UCSD-AML1 (cell line): Measurements from ENCODE around the gene RBM33.

Experiments used
- DNase-seq: peaks from one replicate; lab custom pipeline; 2025; ENCODE audit not compliant: unreplicated experiment; lab: John Stamatoyannopoulos, UW

The RBM33 gene

DNA sequence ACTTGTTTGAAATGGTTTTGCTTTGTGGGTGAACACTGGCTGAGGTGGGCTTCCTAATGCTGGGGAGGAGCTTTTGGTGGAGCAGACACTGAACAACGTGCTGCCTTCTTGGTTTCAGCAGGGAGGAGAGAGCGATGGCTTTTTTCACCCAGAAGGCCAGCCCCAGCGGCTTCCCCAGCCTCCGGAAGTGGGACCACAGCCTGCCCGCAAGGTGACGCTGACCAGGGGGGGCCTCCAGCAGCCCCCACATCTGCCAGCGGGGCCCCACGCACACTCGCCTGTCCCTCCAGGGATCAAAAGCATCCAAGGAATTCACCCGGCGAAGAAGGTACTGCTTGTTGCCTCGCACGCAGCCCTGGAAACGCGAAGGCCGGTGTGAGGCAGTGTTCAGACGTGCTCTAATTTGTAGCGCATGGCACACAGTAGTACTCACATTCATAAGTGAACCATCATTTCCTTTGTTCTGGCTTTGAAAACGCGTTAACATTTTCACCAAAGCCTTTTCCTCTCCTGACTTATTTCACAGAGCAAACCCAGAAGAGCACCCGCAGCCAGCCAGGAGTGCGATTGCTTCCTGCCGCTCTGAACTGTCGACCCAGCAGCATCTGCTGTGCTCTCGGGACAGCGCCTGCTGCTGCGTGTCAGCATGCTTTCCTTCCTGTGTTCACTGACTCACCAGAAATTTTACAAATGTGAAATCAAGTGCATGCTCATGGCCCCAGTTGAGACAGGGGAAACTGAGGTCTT is 119.4 kb downstream of the RBM33 start:
- DNase-seq = peak; percentile 52

DNA sequence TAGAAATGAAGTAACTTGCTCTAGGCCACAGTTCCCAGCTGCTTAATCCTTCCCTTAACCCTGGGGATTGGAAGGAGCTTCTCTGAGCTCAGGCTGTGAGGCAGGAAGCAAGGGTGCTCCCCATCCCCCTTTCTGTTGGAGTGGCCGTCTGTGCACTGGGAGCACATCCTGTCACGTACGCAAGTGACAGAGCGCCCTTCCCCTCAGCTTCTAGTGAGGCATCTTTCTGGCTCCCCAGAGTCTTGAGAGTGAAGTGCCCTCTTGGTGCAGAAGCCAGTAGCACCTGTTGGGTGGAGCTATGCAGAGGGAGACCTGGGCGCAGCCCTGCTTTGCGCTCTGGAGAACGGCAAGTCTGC is 120.0 kb downstream of the RBM33 start:
- DNase-seq = peak; percentile 47

- no peak for DNase-seq
These were observed 121.0 kb downstream of the RBM33 start for GRCh38 chr7:155765458-155765857.

- DNase-seq = no peak
These were observed 121.9 kb downstream of the RBM33 start for GRCh38 chr7:155766386-155766785.

DNA sequence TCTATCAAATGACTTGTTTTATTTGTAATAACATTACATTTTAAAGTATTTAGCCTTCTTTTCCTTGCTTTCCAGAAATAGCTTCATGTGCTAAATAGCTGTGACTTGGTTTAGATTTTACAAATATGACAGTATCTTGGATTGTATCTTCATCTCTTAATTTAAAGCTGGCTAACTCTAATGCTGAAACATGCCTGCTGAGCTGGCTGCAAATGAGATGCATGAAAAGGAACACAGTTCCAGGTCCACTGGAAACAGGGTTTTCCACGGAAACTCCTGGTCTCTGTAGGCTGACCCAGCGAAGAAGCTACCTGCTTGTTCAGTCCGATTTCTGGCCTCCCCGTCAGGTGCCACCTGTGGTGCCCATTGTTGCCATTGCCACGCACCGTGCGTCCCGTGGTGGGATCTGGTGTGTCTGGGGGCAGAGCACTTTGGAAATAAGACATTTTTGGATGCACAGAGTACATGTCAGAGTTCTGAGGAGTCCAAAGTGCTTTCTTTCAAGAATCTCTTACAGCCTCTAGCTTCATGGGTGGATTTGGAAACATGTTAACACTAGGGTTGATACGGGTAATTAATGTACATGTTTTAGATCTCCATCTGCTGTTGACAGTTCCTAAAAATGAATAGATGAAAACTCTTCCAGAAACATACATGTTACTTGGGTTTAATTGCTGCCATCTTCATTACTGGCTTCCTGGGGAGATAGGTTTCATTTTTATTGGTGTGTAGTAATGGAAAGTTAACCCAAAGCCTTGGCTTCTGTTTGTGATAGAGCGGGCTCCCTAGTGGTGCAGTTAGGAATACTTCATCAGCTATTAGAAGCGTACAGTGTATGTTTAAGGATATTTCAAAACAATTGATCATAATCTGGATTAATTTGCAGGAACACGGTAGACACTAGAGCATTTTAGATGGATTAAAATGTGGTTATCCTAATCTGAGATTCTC is 122.8 kb downstream of the RBM33 start:
- DNase-seq = no peak

DNA sequence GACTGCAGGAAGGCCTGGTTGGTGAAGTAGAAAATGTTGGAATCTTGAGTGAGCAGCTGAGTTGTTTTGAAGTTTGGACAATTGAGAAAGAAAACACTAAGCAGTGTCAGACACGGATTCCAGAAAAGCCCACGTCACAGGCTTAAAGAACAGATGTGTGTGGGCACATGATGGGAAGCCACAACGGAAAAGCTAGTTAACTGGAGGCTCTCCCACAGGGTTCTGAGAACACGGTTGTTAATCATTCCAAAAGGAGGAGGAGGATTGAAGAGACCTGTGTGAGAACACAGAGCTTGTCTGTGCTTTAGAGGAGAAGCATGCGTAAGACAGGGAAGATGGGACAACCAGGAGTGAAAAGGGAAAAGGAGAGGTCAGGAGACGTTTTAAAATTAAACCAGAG is 125.2 kb downstream of the RBM33 start:
- DNase-seq = no peak

DNA sequence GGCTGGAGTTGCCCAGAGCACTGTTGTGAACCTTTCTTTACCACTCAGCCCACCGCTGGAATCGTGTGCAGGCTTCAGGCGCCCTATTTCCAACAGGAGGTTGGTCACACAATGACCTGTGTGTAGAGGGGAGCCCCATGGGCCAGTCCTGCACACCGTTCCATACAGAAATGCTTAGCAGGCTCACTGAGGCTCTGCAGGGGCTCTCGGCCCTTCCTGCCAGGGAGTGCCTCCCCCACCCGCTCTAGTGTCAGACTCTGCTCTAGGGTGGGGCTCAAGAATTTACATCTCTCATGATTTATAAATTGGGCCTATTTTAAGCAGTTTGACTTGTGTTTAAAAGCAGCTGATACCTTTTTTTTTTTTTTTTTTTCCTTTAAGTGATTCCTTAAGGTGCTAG is 125.8 kb downstream of the RBM33 start:
- no peak for DNase-seq

- DNase-seq = no peak
These were observed 129.1 kb downstream of the RBM33 start for GRCh38 chr7:155773531-155773930.

DNA sequence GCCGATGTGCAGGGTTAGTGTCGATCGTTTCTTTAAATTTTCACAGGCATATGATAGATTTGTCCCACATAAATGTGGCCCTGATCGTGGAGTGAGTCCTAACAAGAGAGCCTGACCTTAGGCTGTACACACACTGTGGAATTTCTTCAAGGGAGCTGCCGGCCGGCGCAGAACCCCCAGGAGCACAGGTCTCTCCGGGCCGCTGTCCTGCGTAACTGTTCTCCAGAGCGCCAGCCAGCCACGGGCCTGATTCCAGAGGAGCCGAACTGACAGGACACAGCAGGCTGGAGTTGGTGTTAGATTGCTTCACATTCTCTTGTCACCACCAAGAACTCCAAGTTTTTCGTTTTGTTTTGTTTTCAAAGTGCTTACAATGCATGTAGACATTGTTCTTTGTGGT is 130.5 kb downstream of the RBM33 start:
- no peak for DNase-seq

DNA sequence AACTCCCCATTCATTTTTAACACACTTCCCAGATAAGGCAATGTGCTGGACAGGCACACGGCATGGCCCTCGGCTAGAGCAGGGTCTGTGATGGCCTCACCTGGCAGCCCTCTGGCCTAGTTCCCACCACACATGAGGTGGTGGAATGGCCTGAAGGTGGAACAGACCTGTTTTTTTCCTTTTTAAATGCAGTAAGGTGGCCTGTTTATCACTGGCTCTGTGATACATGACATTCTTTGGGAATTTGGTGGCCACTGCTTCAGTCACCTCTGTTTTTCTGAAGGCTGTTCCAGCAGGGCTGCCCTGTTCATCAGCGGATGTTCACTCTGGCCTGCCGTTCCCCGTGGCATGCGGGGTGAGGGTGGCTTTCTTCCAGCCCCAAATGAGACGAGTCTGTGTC is 131.2 kb downstream of the RBM33 start:
- no peak for DNase-seq

DNA sequence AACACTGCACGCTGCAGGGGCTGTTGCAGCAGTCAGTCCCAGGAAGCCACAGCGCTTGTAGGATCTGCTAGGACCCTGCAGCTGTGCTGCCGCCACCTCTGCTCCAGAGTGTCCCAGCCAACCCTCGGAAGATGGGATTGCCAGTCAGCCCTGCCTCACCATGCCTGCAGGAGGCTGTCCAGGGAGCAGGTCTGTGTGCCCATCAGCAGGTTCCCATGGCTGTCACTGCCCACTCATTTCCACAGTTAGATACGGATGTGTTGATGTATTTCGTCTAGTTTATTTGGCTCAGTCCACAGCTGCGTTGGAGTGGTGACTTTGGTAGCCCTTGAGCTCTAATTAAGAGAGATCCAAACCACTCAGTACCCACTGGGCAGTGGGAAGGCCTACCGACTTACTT is 132.1 kb downstream of the RBM33 start:
- no peak for DNase-seq

DNA sequence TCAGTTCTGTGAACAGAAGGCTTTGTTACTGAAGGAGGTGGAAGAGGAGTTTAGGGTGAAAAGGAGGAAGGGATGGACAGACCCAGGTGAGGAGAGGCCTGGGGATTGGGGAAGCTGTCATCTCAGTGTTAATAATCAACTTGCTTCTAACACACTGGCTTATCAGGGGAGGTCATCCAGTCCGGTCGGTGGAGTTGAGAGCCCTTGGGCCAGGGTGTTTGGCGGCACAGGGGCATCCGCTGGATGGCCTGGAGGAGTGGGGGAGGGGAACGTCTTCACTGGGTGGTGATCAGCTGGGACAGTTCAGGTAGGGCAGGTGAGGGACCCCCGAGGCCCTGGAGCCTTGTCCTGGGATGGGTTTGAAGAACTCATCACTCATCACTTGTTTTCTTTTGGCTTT is 133.9 kb downstream of the RBM33 start:
- no peak for DNase-seq

- no peak for DNase-seq
These were observed 136.4 kb downstream of the RBM33 start for GRCh38 chr7:155780884-155781283.

DNA sequence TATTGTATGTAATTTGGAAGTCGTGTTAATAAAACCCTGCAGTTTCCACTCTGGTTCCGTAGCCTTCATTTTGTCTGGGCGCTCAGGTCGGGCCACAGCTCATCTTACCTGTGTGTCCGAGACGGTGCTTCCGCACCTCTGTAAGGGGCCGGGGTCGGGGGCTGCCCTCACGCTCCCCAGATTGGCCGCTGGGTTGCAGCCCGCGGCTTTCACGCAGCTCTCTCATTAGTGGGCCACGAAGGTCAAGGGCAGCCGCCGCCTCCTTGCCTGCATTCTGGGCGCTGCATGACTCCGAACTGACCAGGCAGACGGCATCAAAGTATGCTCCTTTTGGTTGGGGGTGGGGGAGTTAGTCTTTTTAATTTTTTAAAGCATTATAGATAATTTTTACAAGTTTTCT is 137.0 kb downstream of the RBM33 start:
- DNase-seq = no peak

- no peak for DNase-seq
These were observed 138.0 kb downstream of the RBM33 start for GRCh38 chr7:155782466-155782865.

GRCh38 chr7:155785536-155785935 is 141.1 kb downstream of the RBM33 start:
- DNase-seq = no peak

DNA sequence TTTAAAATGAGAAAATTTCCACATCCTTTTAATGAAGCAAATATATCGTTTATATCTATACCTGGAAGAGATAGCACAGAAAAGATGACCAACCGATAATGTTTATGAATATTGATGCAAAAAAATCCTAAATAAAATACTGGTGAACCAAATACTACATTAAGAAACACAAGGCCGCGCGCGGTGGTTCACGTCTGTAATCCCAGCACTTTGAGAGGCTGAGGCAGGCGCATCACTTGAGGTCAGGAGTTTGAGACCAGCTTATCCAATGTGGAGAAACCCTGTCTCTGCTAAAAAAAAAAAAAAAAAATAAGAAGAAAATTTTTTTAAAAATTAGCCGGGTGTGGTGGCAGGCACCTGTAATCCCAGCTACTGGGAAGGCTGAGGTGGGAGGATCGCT is 142.0 kb downstream of the RBM33 start:
- no peak for DNase-seq

- no peak for DNase-seq
These were observed 142.8 kb downstream of the RBM33 start for GRCh38 chr7:155787171-155787851.

- no peak for DNase-seq
These were observed 144.1 kb downstream of the RBM33 start for GRCh38 chr7:155788616-155789000.

- no peak for DNase-seq
These were observed 144.7 kb downstream of the RBM33 start for GRCh38 chr7:155789001-155789725.

DNA sequence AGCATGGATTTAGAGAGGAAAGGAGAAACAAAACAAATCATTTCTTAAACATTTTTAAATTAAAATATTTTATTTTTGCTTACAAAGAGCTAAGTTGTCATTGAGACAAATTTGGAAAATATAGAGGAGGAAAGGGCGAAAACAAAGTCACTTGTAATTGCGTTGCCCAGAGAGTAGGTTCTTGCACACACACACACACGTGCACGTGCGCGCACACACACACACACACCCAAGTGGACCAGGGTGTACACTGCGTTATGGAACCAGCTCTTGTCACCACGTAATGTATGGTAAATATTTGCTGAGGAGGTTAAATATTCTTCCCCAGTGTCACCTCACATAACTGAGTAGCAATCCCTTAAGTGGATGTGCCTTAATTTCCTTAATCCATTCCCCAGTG is 146.2 kb downstream of the RBM33 start:
- DNase-seq = no peak
